ENCODE data around the gene KCNJ11.
"Not testable (repeated sequence)": the region's sequence is repeated elsewhere in the genome, so short reads cannot be mapped to it uniquely, and the experiment has no call there.

KCNJ11 gene

DNA sequence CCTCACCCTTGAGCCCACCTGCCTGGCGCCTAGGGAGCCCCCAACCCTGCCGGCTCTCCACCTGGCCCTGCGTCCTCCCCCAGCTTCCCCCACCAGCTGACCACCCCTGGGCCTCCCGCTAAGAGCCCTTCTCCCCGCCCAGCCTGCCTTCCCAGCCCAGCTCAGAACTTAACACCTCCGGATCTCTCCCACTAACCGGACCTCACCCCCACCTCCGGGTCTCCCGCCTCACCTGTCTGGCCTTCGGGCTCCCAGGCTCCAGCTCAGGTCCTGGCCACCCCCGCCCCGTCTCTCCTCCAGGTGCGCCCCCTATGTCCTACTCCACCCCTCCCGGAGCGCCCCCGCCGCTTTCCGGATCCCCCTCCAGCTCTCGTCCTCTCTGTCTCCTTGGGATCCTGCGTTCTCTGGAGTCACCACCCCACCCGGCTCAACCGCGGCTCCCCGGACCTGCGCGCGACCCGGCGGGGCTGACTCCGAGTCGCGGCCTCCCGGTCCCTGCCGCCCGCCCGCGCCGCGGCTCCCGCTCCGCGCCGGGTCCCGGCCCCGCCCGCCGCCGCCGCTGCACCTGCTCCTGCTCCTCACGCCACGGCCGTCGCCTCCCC is at the start of gene KCNJ11:
KCNJ11 (minus strand) TSS at position 51 of the 602 bp plus-strand sequence. CDS start 568 bp downstream, outside the sequence.
- no peak for DNase-seq

GRCh38 chr11:17437366-17437765 is 48.9 kb upstream of the KCNJ11 start:
- no peak for DNase-seq

DNA sequence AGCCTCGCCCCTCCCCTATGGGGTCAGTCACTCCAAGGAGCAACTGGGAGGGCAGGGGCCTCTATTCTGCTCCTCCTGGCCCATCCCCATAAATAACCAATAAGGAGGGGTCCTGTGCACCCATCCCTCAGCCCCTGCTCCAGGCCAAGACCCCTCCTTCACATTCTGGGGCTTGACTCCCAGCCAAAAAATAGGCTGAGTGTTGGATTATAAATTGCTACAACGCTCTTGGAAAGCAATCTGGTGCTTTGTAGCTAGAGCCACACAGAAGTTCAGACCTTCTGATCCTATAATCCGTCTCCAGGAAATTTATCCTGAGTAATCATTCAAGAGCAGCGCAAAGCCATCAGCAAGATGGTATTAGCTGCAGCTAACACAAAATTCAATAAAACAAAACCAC is 45.6 kb upstream of the KCNJ11 start:
- no peak for DNase-seq

- DNase-seq = peak; percentile 70
These were observed 43.5 kb upstream of the KCNJ11 start for GRCh38 chr11:17432002-17432401.

GRCh38 chr11:17431139-17431538 is 42.7 kb upstream of the KCNJ11 start:
- no peak for DNase-seq

- DNase-seq = no peak
These were observed 42.2 kb upstream of the KCNJ11 start for GRCh38 chr11:17430616-17431015.

GRCh38 chr11:17428925-17429324 is 40.5 kb upstream of the KCNJ11 start:
- no peak for DNase-seq

DNA sequence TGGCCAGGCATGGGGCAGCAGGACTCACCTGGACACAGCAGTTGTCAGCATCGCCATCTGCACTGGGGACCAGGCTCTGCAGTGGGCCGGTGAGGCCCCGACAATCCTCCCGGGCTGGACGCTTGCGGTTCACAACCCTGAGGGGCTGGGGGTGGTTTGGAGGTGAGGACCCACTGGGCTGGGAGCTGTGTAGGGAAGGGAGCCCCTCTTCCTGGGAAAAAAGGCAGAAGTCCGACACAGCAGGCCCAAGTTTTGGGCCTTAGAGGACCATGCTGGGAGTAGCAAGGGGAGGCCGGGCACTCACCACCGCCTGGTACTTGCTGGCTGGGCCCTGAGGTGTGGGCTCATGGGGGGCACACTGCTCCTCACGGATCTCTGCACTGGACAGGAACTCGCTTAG is 39.8 kb upstream of the KCNJ11 start:
- no peak for DNase-seq

DNA sequence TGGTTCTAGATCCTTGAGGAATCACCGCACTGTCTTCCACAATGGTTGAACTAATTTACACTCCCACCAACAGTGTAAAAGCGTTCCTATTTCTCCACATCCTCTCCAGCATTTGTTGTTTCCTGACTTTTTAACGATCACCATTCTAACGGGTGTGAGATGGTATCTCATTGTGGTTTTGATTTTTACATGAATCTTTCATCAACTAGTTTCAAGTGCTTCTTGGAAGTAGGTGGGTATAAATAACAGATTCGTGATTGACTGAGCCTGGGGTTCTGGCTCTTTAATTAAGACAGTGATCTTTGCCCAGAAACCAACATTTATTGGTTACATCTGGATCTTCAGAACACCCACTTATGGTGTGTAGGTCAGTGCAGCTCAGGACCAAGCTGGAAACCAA is 37.8 kb upstream of the KCNJ11 start:
- DNase-seq = not testable (repeated sequence)

DNA sequence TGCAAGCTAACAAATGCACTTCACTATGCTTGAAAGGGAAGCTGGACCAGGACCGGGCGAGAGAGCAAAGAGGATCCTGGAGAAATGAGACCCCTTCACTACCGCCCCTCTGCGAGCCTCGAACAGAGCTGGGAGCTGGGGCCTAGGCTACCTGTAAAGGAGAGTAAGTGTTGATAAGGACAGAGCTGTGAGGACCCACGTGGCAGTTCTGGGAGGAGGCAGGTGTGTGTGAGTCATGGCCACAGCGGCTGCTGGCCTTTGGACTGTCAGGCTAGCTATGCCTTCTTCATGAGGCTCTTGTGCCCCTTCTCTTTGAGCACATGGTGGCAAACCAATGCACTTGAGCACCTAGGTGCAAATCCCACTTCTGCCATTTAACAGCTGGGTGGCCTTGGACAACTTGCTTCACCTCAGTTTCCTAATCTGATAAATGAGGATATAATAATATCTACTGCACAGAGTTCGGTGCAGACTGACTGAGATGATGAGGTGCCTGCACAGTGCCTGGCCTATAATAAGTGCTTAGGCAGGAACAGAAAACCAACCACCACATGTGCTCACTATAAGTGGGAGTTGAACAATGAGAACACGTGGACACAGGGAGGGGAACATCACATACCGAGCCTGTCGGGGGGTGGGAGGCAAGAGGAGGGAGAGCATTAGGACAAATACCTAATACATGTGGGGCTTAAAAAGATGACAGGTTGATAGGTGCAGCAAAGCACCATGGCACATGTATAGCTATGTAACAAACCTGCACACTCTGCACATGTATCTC is 35.3 kb upstream of the KCNJ11 start:
- no peak for DNase-seq

- DNase-seq = no peak
These were observed 33.3 kb upstream of the KCNJ11 start for GRCh38 chr11:17421781-17422180.

GRCh38 chr11:17418444-17419081 is 30.1 kb upstream of the KCNJ11 start:
- no peak for DNase-seq

DNA sequence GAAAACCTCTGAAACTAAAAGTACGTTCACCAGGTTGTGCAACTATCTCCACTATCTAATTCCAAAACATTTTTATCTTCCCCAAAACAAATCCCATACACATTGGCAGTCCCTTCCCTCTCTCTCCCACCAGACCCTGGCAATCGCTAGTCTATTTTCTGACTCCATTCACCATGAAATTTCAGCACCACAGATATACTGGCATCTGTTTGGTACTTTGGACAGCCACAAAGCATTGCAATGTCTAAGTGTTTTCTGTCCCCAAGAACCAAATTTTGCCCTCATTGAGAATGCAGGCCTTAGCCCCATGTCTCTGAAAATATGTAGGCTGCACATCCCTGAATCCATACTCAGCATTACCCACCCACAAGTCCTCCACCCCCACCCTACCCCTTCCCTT is 28.0 kb upstream of the KCNJ11 start:
- no peak for DNase-seq

DNA sequence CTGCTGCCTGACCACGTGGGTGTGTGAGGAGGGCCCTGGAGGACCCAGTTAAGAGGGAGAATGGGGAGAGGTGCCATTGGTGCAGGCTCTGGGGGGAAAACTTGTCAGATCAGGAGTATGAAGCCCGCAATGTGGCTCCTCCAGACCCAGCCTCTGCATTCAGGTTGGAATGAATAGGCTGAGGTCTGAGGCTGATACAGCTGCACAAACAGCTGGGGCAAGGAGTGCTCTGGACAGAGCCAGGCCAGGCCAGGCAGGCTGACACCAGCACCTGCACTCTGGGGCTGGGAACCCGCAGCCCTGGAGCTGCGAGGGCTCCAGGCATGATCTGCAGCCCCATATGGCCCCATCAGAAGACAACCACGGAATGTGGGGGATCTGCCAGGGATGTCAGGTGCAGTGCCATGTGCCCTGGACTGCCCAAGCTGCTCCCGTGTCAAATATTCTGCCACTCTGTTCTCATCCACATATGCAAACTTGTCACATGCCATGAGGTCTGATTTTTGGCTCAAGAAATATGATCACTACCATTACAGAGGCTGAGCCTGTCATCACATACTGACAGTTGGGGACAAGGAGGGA is 27.2 kb upstream of the KCNJ11 start:
- DNase-seq = peak; percentile 45

DNA sequence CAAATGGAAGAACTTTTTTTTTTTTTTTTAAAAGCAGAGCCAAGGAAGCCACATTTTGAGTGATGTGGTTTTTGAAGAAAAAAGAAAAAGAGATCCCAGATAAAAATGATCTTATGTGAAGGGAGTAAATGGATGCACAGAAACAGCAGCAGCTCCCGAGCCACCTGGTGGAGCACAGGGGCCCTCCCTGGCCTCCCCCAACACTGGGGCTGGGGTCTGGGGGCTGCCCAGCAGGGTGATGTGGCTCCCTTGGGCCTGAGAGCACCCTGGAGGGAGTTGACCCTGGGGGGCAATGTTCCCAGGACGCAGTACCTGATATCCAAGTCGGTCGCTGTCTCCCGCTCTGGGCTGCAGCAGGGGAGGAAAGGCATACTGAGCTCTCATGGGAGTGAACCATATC is 26.5 kb upstream of the KCNJ11 start:
- DNase-seq = no peak

DNA sequence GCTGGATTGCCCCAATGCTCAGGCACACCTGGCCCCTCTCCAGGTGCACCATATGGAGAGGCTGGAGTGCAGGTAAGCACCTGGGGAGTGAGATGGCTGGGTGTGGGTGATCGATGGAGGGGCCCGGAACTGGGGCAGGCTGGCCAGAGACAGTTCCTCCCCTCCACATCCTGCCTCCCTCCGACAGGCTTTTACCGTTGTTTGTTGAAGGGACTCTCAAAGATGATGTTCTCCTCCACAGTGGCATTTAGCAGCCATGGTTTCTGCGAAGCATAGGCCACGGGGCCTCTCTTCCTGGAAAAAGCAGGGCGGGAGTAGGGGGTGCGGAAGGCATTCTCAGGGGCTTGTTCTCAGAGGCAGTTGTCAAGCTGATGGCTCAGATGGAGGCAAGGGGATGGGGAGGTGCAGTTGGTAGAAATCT is 25.9 kb upstream of the KCNJ11 start:
- DNase-seq = no peak

- no peak for DNase-seq
These were observed 25.2 kb upstream of the KCNJ11 start for GRCh38 chr11:17413414-17414316.

- DNase-seq = no peak
These were observed 24.2 kb upstream of the KCNJ11 start for GRCh38 chr11:17412488-17413180.

DNA sequence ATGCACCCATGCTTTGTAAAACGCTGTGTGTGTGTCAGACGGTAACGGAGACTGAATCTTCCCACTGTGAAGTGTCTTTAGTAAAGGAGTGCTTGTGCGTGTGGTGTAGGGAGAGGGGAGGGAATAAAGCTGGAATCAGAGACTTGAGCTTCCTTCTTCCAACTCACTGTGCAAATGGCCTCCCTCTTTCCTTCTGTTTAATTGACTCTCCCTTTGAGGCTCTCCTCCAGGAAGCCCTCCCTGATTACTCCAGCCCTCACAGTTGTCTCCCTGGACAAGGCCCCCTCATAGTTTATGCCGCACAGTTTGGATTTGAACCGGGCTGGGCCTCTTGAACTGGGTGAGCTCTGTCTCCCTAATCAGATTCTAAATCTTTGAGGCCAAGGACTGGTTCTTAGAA is 23.0 kb upstream of the KCNJ11 start:
- DNase-seq = no peak

GRCh38 chr11:17410606-17411379 is 22.3 kb upstream of the KCNJ11 start:
- no peak for DNase-seq

GRCh38 chr11:17408641-17409040 is 20.2 kb upstream of the KCNJ11 start:
- DNase-seq = no peak
